Fibroblast of mammary gland (primary cell): ENCODE measurements around the gene FIG4.
A peak's percentile ranks its signal among the peaks of the same experiment; 100 is the strongest.
"Not testable (repeated sequence)": the region's sequence is repeated elsewhere in the genome, so short reads cannot be mapped to it uniquely, and the experiment has no call there.

Source experiments
- DNase-seq: peaks from one replicate; pipeline ENCODE4 v3.0.0-alpha.2; 2010; ENCODE audit warnings: low read depth
- H3K4me3 ChIP-seq: 2 replicates; pipeline ENCODE4 v1.5.1; 2011; ENCODE audit warnings: low read depth, mild to moderate bottlenecking, low read length, moderate library complexity; ENCODE audit not compliant: control insufficient read depth
- TF ChIP-seq, protein P1 (sequence below): conservative IDR thresholded peaks from 2 replicates; pipeline ENCODE4 v1.5.1; 2011; ENCODE audit warnings: low read depth, low read length, inconsistent platforms; ENCODE audit not compliant: control insufficient read depth, insufficient read depth

FIG4 gene

GRCh38 chr6:109722564-109723254 is 31.6 kb downstream of the FIG4 start:
- H3K4me3 ChIP-seq: no peak overlapping the region
- no peak for DNase-seq
- TF ChIP-seq, protein P1, sequence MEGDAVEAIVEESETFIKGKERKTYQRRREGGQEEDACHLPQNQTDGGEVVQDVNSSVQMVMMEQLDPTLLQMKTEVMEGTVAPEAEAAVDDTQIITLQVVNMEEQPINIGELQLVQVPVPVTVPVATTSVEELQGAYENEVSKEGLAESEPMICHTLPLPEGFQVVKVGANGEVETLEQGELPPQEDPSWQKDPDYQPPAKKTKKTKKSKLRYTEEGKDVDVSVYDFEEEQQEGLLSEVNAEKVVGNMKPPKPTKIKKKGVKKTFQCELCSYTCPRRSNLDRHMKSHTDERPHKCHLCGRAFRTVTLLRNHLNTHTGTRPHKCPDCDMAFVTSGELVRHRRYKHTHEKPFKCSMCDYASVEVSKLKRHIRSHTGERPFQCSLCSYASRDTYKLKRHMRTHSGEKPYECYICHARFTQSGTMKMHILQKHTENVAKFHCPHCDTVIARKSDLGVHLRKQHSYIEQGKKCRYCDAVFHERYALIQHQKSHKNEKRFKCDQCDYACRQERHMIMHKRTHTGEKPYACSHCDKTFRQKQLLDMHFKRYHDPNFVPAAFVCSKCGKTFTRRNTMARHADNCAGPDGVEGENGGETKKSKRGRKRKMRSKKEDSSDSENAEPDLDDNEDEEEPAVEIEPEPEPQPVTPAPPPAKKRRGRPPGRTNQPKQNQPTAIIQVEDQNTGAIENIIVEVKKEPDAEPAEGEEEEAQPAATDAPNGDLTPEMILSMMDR: no peak

DNA sequence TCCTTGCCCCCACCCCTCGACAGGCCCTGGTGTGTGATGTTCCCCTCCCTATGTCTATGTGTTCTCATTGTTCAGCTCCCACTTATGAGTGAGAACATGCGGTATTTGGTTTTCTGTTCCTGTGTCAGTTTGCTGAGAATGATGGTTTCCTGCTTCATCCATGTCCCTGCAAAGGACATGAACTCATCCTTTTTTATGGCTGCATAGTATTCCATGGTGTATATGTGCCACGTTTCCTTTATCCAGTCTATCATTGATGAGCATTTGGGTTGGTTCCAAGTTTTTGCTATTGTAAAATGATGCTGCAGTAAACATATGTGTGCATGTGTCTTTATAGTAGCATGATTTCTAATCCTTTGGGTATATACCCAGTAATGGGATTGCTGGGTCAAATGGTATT is 34.2 kb downstream of the FIG4 start:
- H3K4me3 ChIP-seq: not testable (repeated sequence)

GRCh38 chr6:109736273-109737025 is 45.4 kb downstream of the FIG4 start:
- TF ChIP-seq, protein P1: no peak
- H3K4me3 ChIP-seq: no peak overlapping the region
- no peak for DNase-seq

More for the DNA sequence above, 34.2 kb downstream of the FIG4 start:
- not testable (repeated sequence) for DNase-seq

- TF ChIP-seq, protein P1: no peak
- H3K4me3 ChIP-seq: no peak overlapping the region
- DNase-seq: peak; percentile 39
These were observed 47.2 kb downstream of the FIG4 start for GRCh38 chr6:109738255-109738654.

- TF ChIP-seq, protein P1: no peak
- DNase-seq: peak; percentile 43
- no peak overlapping the region for H3K4me3 ChIP-seq
These were observed 47.6 kb downstream of the FIG4 start for GRCh38 chr6:109738667-109739066.

- DNase-seq: no peak
- no peak overlapping the region for H3K4me3 ChIP-seq
- TF ChIP-seq, protein P1: no peak
These were observed 48.6 kb downstream of the FIG4 start for GRCh38 chr6:109739686-109740085.

DNA sequence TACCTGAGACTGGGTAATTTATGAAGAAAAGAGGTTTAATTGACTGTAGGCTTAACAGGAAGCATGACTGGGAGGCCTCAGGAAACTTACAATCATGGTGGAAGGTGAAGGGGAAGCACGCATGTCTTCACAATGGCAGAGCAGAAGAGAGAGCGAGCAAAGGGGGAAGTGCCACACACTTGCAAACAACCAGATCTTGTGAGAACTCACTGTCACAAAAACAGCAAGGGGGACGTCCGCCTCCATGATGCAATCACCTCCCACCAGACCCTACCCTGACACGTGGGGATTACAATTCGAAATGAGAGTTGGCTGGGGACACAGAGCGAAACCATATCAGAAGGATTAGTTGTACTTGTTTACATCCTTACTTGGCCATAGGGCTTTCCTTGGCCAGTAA is 49.7 kb downstream of the FIG4 start:
- TF ChIP-seq, protein P1: no peak
- DNase-seq: no peak
- H3K4me3 ChIP-seq: no peak overlapping the region
